AG04449 (cell line): ENCODE measurements around the gene TNIP3.
A peak's percentile ranks its signal among the peaks of the same experiment; 100 is the strongest.

Experiments
- CTCF ChIA-PET: fragments of 350-600 bp; formaldehyde crosslinking; extraction: SDS; loops from one replicate; lab custom pipeline; 2021; ENCODE audit warnings: antibody characterized with exemption; lab: Yijun Ruan, JAX
- POLR2A ChIA-PET: fragments of 400-600, 350-600 bp; formaldehyde crosslinking; extraction: SDS; loops from one replicate; lab custom pipeline; 2020; ENCODE audit warnings: antibody characterized with exemption, inconsistent platforms; lab: Yijun Ruan, JAX
- DNase-seq: peaks from one replicate; pipeline ENCODE4 v3.0.0-alpha.2; 2010; ENCODE audit warnings: low read depth, low spot score
- H3K4me3 ChIP-seq: 2 replicates; pipeline ENCODE4 v1.5.1; 2011; ENCODE audit warnings: low read depth, mild to moderate bottlenecking, control low read depth, low read length
- CTCF ChIP-seq: IDR thresholded peaks from one replicate; pipeline ENCODE4 v1.5.1; 2011; ENCODE audit warnings: mild to moderate bottlenecking, moderate library complexity, low read length, control low read depth, inconsistent platforms; ENCODE audit not compliant: insufficient read depth; ENCODE audit errors: missing control alignments

TNIP3 gene

GRCh38 chr4:121146530-121146929, 17.6 kb downstream of the TNIP3 start:
- no peak for DNase-seq
- no peak for TF ChIP-seq CTCF
- CTCF ChIA-PET, result no interaction called here
- POLR2A ChIA-PET, result no interaction called here
- H3K4me3 ChIP-seq, result no peak overlapping the region

GRCh38 chr4:121145430-121145829, 18.7 kb downstream of the TNIP3 start:
- POLR2A ChIA-PET, result no interaction called here
- no peak for TF ChIP-seq CTCF
- CTCF ChIA-PET, result no interaction called here
- no peak for DNase-seq
- H3K4me3 ChIP-seq, result no peak overlapping the region

- no peak for DNase-seq
- ChIA-PET POLR2A (no interaction called here), CTCF (no interaction called here)
- no peak overlapping the region for H3K4me3 ChIP-seq
- TF ChIP-seq CTCF, result no peak
Observed at GRCh38 chr4:121144021-121144420, 20.1 kb downstream of the TNIP3 start.

- DNase-seq, result no peak
- ChIA-PET POLR2A (no interaction called here), CTCF (no interaction called here)
- TF ChIP-seq CTCF, result no peak
- no peak overlapping the region for H3K4me3 ChIP-seq
Observed at GRCh38 chr4:121143131-121143530, 21.0 kb downstream of the TNIP3 start.

GRCh38 chr4:121140716-121141460, 23.2 kb downstream of the TNIP3 start:
- no peak overlapping the region for H3K4me3 ChIP-seq
- ChIA-PET CTCF (no interaction called here), POLR2A (interaction anchor here (0.7 kb wide), 1 partner anchor 11 kb away, joined by 3 read pairs; no protein-coding TSS in a partner anchor)
- TF ChIP-seq CTCF, result no peak
- peak; percentile 96 for DNase-seq

- TF ChIP-seq CTCF, result no peak
- CTCF ChIA-PET, result interaction anchor here (1.3 kb wide), 1 partner anchor 53 kb away, joined by 4 read pairs; no protein-coding TSS in a partner anchor
- POLR2A ChIA-PET, result interaction anchor here (0.7 kb wide), 1 partner anchor 12 kb away, joined by 3 read pairs; no protein-coding TSS in a partner anchor
- DNase-seq, result peak; percentile 44
- H3K4me3 ChIP-seq, result no peak overlapping the region
Observed at GRCh38 chr4:121139533-121140222, 24.4 kb downstream of the TNIP3 start.
